SK-N-SH (cell line): ENCODE results near the gene APP. TPM values are rescaled to one million over a fixed set of nuclear protein-coding genes. Genes with fewer than 3 reads are reported as not detected.

Experiments
- CTCF ChIA-PET: fragments of 300-600, 350-600 bp; formaldehyde crosslinking; extraction: SDS; loops from one replicate; lab custom pipeline; 2021; lab: Yijun Ruan, JAX
- POLR2A ChIA-PET: fragments of 350-600 bp; sonication (Branson Sonifier 250); formaldehyde crosslinking; extraction: SDS; loops from one replicate; lab custom pipeline; 2020; ENCODE audit warnings: antibody characterized with exemption, inconsistent platforms; lab: Yijun Ruan, JAX
- DNase-seq: peaks from one replicate; pipeline ENCODE4 v3.0.0; 2012
- H2AFZ ChIP-seq: fragments of 200-600 bp; sonication (generic); 2 replicates; pipeline ENCODE4 v1.8.1; 2016; ENCODE audit warnings: antibody characterized with exemption, mild to moderate bottlenecking, low read depth
- H3F3A ChIP-seq: fragments of 200-600 bp; sonication (generic); replicated peaks from 2 replicates; pipeline ENCODE3; 2016; ENCODE audit warnings: antibody characterized with exemption, mild to moderate bottlenecking; ENCODE audit not compliant: insufficient read depth
- H3K27ac ChIP-seq, 2 experiments: fragments of 200-500 bp in 1 of 2; fragments of 200-600 bp in 1 of 2; sonication (Bioruptor generic) in 1 of 2; sonication (generic), shearing (Covaris generic) in 1 of 2; 2 replicates each; pipeline versions ENCODE4 v1.5.1 to v1.6.1; 2014 to 2016; ENCODE audit warnings: low read depth in 2 of 2, inconsistent platforms in 1 of 2, low read length in 1 of 2, mild to moderate bottlenecking in 1 of 2, mixed read lengths in 1 of 2
- H3K27me3 ChIP-seq: fragments of 200-600 bp; sonication (generic), shearing (Covaris generic); 2 replicates; pipeline ENCODE4 v1.6.1; 2016; ENCODE audit warnings: mixed run types; ENCODE audit not compliant: insufficient read depth
- H3K36me3 ChIP-seq, 2 experiments: fragments of 200-500 bp in 1 of 2; fragments of 200-600 bp in 1 of 2; sonication (Bioruptor generic) in 1 of 2; sonication (generic) in 1 of 2; replicated peaks in 1 of 2; 2 replicates each; pipeline versions ENCODE3 to v1.5.1; 2014 to 2016; ENCODE audit warnings: low read length in 1 of 2, mild to moderate bottlenecking in 1 of 2; ENCODE audit not compliant: insufficient read depth in 2 of 2, control insufficient read depth in 1 of 2
- H3K4me1 ChIP-seq, 2 experiments: fragments of 200-500 bp in 1 of 2; fragments of 200-600 bp in 1 of 2; sonication (Bioruptor generic) in 1 of 2; sonication (generic), shearing (Covaris generic) in 1 of 2; 2 replicates each; pipeline versions ENCODE4 v1.5.1 to v1.6.1; 2014 to 2016; ENCODE audit warnings: low read depth in 1 of 2, low read length in 1 of 2, mixed run types in 1 of 2; ENCODE audit not compliant: insufficient read depth in 2 of 2, control insufficient read depth in 1 of 2
- H3K4me2 ChIP-seq: fragments of 200-600 bp; sonication (generic), shearing (Covaris generic); 2 replicates; pipeline ENCODE4 v1.6.1; 2017; ENCODE audit warnings: mixed run types
- H3K4me3 ChIP-seq, 2 experiments: fragments of 200-500 bp in 1 of 2; fragments of 200-600 bp in 1 of 2; sonication (Bioruptor generic) in 1 of 2; sonication (generic), shearing (Covaris generic) in 1 of 2; 2 replicates each; pipeline versions ENCODE4 v1.5.1 to v1.8.1; 2014 to 2016; ENCODE audit warnings: low read depth in 2 of 2, inconsistent platforms in 1 of 2, low read length in 1 of 2, mild to moderate bottlenecking in 1 of 2, mixed read lengths in 1 of 2, moderate library complexity in 1 of 2
- H3K79me2 ChIP-seq: fragments of 200-600 bp; sonication (generic); 2 replicates; pipeline ENCODE4 v1.8.1; 2017; ENCODE audit warnings: mild to moderate bottlenecking; ENCODE audit not compliant: insufficient read depth
- H3K9ac ChIP-seq: fragments of 200-600 bp; sonication (generic); 2 replicates; pipeline ENCODE4 v1.6.1; 2017; ENCODE audit warnings: mixed run types
- H3K9me2 ChIP-seq: fragments of 200-600 bp; sonication (generic); 2 replicates; pipeline ENCODE4 v1.6.1; 2017; ENCODE audit warnings: mixed run types
- H3K9me3 ChIP-seq: fragments of 200-600 bp; sonication (generic); 2 replicates; pipeline ENCODE4 v1.6.1; 2017; ENCODE audit warnings: mixed run types, mild to moderate bottlenecking, moderate library complexity
- H4K20me1 ChIP-seq: fragments of 200-600 bp; sonication (generic); 2 replicates; pipeline ENCODE4 v1.6.1; 2017; ENCODE audit warnings: mild to moderate bottlenecking, mixed run types; ENCODE audit not compliant: insufficient read depth
- ELF1 ChIP-seq: IDR thresholded peaks from 2 replicates; pipeline ENCODE4 v1.4.0; 2012
- EP300 ChIP-seq, 2 experiments: IDR thresholded peaks; 2 replicates each; pipeline versions ENCODE4 v1.4.0 to v1.6.1; 2012; ENCODE audit warnings: borderline replicate concordance in 1 of 2, low read depth in 1 of 2, low read length in 1 of 2
- FOSL2 ChIP-seq: IDR thresholded peaks from 2 replicates; pipeline ENCODE4 v1.4.0; 2012; ENCODE audit warnings: low read depth, mild to moderate bottlenecking, moderate library complexity, borderline replicate concordance
- FOXJ3 ChIP-seq: sonication (generic); formaldehyde crosslinking; IDR thresholded peaks from 2 replicates; pipeline ENCODE4 v1.5.1; 2020; ENCODE audit warnings: mild to moderate bottlenecking, missing genetic modification reagents
- GATA2 ChIP-seq: sonication (generic); formaldehyde crosslinking; IDR thresholded peaks from 2 replicates; pipeline ENCODE4 v1.5.0; 2020; ENCODE audit warnings: mild to moderate bottlenecking, missing genetic modification reagents
- MEF2A ChIP-seq: IDR thresholded peaks from 2 replicates; pipeline ENCODE4 v1.4.0; 2012; ENCODE audit warnings: low read depth, borderline replicate concordance
- NFIC ChIP-seq: IDR thresholded peaks from 2 replicates; pipeline ENCODE4 v1.4.0; 2012; ENCODE audit warnings: borderline replicate concordance
- POLR2AphosphoS5 ChIP-seq: IDR thresholded peaks from 2 replicates; pipeline ENCODE4 v1.6.1; 2012; ENCODE audit warnings: low read depth, low read length
- RCOR1 ChIP-seq: fragments of 150-350 bp; IDR thresholded peaks from 2 replicates; pipeline ENCODE4 v1.6.1; 2017; ENCODE audit warnings: antibody characterized with exemption, low read length
- RFX5 ChIP-seq: IDR thresholded peaks from 2 replicates; pipeline ENCODE4 v1.6.1; 2012; ENCODE audit warnings: mild to moderate bottlenecking, improper control_type of control experiment, low read length
- RXRA ChIP-seq: IDR thresholded peaks from 2 replicates; pipeline ENCODE4 v1.4.0; 2012; ENCODE audit warnings: low read depth, mild to moderate bottlenecking, borderline replicate concordance
- SMC3 ChIP-seq: IDR thresholded peaks from 2 replicates; pipeline ENCODE4 v1.6.1; 2012; ENCODE audit warnings: low read depth, low read length, improper control_type of control experiment
- TAF1 ChIP-seq: IDR thresholded peaks from 2 replicates; pipeline ENCODE4 v1.6.1; 2012; ENCODE audit warnings: low read depth, mild to moderate bottlenecking, low read length, moderate library complexity, borderline replicate concordance
- TEAD4 ChIP-seq: IDR thresholded peaks from 2 replicates; pipeline ENCODE4 v1.4.0; 2012; ENCODE audit warnings: mild to moderate bottlenecking, borderline replicate concordance; ENCODE audit not compliant: insufficient read depth
- YY1 ChIP-seq: IDR thresholded peaks from 2 replicates; pipeline ENCODE4 v1.4.0; 2012; ENCODE audit warnings: low read depth, mild to moderate bottlenecking
- WGBS: methylation state at CpG from one replicate; pipeline ENCODE4 v1.1.6; 2017; ENCODE audit warnings: low lambda C conversion rate; 5-methylcytosine and 5-hydroxymethylcytosine counted together
- polyA plus RNA-seq, 3 experiments: library from polyadenylated mRNA; depleted of rRNA; stranded (reverse); fragments of >200 nt; gene quantifications; 2 replicates each; pipeline ENCODE4 v1.2.3, GENCODE V29; 2012
- TF ChIP-seq, protein P1 (sequence below): IDR thresholded peaks from 2 replicates; pipeline ENCODE4 v1.4.0; 2012; ENCODE audit warnings: low read depth
- TF ChIP-seq, protein P2 (sequence below): IDR thresholded peaks from 2 replicates; pipeline ENCODE4; 2012
- TF ChIP-seq, protein P3 (sequence below): fragments of 200-600 bp; sonication (generic); IDR thresholded peaks from 2 replicates; pipeline ENCODE4 v1.6.1; 2017; ENCODE audit warnings: antibody characterized with exemption, mild to moderate bottlenecking, moderate library complexity
- TF ChIP-seq, protein P4 (sequence below): fragments of 150-350 bp; IDR thresholded peaks from 2 replicates; pipeline ENCODE4 v1.6.1; 2016; ENCODE audit warnings: mild to moderate bottlenecking, low read depth, low read length
- TF ChIP-seq, protein P5 (sequence below): IDR thresholded peaks from 2 replicates; pipeline ENCODE4 v1.4.0; 2012; ENCODE audit warnings: low read depth, borderline replicate concordance
- TF ChIP-seq, protein P6 (sequence below): IDR thresholded peaks from 2 replicates; pipeline ENCODE4 v1.4.0; 2012; ENCODE audit warnings: low read depth, borderline replicate concordance

The APP gene
- polyA plus RNA-seq, 1 of the 3 experiments (the other 2 are of a cell fraction) = 780 TPM

DNA sequence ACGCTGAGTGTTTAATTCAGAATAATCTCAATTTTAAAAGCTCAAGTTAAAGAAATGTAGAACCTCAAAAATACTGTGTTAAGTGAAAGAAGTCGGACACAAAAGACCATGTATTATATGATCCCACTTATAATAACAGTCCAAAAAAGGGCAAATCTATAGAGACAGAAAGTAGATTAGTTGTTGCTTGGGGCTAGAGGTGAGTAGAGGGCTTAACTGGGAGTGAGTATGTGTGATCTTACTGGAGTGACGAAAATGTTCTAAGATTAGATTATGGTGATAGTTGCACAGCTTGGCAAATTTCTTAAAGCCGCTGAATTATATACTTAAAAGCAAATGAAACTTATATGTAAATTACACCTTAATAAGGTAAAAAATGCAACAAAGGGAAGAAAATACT is 150.5 kb downstream of the APP start:
- no peaks in the 10 kb centered on the region for H3K9me2 ChIP-seq
- no peaks in the 10 kb centered on the region; the same call in 1 of the 2 replicates for H3K79me2 ChIP-seq
- no peaks in the 10 kb centered on the region for H3K27me3 ChIP-seq
- WGBS = 98% methylated on average over 4 of the region's 4 CpGs
- H3K4me2 ChIP-seq = no peak overlapping the region
- H3K27ac ChIP-seq = no peak overlapping the region
- CTCF ChIA-PET = no interaction called here
- no peak overlapping the region for H3K9ac ChIP-seq
- no peak for DNase-seq
- H3F3A ChIP-seq = no peaks in the 10 kb centered on the region
- peaks cover 13 to 20% of the 10 kb centered on the region in 2 experiments for H3K36me3 ChIP-seq
- POLR2A ChIA-PET = no interaction called here
- TF ChIP-seq NFIC (no peak), MEF2A (no peak), RCOR1 (no peak), FOXJ3 (no peak), POLR2AphosphoS5 (no peak)
- TF ChIP-seq, protein P1, sequence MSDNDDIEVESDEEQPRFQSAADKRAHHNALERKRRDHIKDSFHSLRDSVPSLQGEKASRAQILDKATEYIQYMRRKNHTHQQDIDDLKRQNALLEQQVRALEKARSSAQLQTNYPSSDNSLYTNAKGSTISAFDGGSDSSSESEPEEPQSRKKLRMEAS = no peak
- TF ChIP-seq, protein P2, sequence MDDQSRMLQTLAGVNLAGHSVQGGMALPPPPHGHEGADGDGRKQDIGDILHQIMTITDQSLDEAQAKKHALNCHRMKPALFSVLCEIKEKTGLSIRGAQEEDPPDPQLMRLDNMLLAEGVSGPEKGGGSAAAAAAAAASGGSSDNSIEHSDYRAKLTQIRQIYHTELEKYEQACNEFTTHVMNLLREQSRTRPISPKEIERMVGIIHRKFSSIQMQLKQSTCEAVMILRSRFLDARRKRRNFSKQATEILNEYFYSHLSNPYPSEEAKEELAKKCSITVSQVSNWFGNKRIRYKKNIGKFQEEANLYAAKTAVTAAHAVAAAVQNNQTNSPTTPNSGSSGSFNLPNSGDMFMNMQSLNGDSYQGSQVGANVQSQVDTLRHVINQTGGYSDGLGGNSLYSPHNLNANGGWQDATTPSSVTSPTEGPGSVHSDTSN = no peak
- TF ChIP-seq, protein P3, sequence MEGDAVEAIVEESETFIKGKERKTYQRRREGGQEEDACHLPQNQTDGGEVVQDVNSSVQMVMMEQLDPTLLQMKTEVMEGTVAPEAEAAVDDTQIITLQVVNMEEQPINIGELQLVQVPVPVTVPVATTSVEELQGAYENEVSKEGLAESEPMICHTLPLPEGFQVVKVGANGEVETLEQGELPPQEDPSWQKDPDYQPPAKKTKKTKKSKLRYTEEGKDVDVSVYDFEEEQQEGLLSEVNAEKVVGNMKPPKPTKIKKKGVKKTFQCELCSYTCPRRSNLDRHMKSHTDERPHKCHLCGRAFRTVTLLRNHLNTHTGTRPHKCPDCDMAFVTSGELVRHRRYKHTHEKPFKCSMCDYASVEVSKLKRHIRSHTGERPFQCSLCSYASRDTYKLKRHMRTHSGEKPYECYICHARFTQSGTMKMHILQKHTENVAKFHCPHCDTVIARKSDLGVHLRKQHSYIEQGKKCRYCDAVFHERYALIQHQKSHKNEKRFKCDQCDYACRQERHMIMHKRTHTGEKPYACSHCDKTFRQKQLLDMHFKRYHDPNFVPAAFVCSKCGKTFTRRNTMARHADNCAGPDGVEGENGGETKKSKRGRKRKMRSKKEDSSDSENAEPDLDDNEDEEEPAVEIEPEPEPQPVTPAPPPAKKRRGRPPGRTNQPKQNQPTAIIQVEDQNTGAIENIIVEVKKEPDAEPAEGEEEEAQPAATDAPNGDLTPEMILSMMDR = no peak
- TF ChIP-seq, protein P4, sequence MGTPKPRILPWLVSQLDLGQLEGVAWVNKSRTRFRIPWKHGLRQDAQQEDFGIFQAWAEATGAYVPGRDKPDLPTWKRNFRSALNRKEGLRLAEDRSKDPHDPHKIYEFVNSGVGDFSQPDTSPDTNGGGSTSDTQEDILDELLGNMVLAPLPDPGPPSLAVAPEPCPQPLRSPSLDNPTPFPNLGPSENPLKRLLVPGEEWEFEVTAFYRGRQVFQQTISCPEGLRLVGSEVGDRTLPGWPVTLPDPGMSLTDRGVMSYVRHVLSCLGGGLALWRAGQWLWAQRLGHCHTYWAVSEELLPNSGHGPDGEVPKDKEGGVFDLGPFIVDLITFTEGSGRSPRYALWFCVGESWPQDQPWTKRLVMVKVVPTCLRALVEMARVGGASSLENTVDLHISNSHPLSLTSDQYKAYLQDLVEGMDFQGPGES = no peak
- no peak overlapping the region for H2AFZ ChIP-seq
- H3K4me1 ChIP-seq = no peaks in the 10 kb centered on the region
- H4K20me1 ChIP-seq = no peaks in the 10 kb centered on the region
- no peak overlapping the region for H3K4me3 ChIP-seq
- H3K9me3 ChIP-seq = no peaks in the 10 kb centered on the region

DNA sequence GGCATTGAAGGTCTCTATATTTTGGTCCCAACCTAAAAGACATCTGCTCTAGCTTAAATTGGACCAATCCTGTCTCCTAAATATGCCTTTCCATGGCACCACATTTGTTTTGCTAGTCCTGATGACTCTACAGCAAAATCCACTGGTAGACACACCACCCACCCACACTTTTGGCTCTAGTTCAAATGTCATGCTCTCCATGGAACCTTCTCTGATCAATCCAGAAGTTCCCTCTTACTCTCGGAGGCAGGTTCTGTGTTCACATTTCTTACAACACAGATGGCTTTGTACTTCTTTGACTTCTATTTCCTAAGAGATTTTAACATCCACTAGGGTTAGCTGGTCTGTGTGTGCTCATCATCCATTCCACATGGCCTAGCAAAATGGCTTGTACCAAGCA is 151.3 kb downstream of the APP start:
- POLR2A ChIA-PET = no interaction called here

More for the DNA sequence above, 151.3 kb downstream of the APP start:
- 100% methylated on average over 1 of the region's 1 CpG for WGBS
- no peaks in the 10 kb centered on the region for H3K4me1 ChIP-seq
- H3F3A ChIP-seq = no peaks in the 10 kb centered on the region
- H3K4me2 ChIP-seq = no peak overlapping the region
- peaks cover 13 to 20% of the 10 kb centered on the region in 2 experiments for H3K36me3 ChIP-seq
- H3K27me3 ChIP-seq = no peaks in the 10 kb centered on the region
- no peak overlapping the region for H3K9ac ChIP-seq
- H3K79me2 ChIP-seq = no peaks in the 10 kb centered on the region; the same call in 1 of the 2 replicates
- DNase-seq = no peak
- TF ChIP-seq TEAD4 (no peak), ELF1 (no peak), RXRA (no peak), YY1 (no peak), POLR2AphosphoS5 (no peak), MEF2A (no peak), GATA2 (CRISPR knock-in tag) (no peak), RFX5 (no peak), SMC3 (no peak), FOSL2 (no peak), EP300 (IDR thresholded peaks at IDR 0.05; ENCODE audit: borderline replicate concordance in 1 of 2, low read depth in 1 of 2, low read length in 1 of 2) (no peak), TAF1 (no peak)
- TF ChIP-seq, protein P5, sequence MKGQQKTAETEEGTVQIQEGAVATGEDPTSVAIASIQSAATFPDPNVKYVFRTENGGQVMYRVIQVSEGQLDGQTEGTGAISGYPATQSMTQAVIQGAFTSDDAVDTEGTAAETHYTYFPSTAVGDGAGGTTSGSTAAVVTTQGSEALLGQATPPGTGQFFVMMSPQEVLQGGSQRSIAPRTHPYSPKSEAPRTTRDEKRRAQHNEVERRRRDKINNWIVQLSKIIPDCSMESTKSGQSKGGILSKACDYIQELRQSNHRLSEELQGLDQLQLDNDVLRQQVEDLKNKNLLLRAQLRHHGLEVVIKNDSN = no peak
- TF ChIP-seq, protein P6, sequence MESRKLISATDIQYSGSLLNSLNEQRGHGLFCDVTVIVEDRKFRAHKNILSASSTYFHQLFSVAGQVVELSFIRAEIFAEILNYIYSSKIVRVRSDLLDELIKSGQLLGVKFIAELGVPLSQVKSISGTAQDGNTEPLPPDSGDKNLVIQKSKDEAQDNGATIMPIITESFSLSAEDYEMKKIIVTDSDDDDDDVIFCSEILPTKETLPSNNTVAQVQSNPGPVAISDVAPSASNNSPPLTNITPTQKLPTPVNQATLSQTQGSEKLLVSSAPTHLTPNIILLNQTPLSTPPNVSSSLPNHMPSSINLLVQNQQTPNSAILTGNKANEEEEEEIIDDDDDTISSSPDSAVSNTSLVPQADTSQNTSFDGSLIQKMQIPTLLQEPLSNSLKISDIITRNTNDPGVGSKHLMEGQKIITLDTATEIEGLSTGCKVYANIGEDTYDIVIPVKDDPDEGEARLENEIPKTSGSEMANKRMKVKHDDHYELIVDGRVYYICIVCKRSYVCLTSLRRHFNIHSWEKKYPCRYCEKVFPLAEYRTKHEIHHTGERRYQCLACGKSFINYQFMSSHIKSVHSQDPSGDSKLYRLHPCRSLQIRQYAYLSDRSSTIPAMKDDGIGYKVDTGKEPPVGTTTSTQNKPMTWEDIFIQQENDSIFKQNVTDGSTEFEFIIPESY = no peak
- no peaks in the 10 kb centered on the region for H3K9me2 ChIP-seq
- no peak overlapping the region for H3K4me3 ChIP-seq
- no peaks in the 10 kb centered on the region for H3K9me3 ChIP-seq
- no peak overlapping the region for H2AFZ ChIP-seq
- H4K20me1 ChIP-seq = no peaks in the 10 kb centered on the region
- CTCF ChIA-PET = no interaction called here
- H3K27ac ChIP-seq = no peak overlapping the region
